CD4-positive, alpha-beta T cell (primary cell): Measurements from ENCODE around the gene TROAP. TPM values are rescaled to one million over a fixed set of nuclear protein-coding genes. Genes with fewer than 3 reads are reported as not detected.

Experiments
- ATAC-seq: fragments of 200-7000 bp; cut with Tn5 transposase; one replicate; pipeline ENCODE4 v1.10.0; 2022; ENCODE audit warnings: mild to moderate bottlenecking; ENCODE audit not compliant: poor library complexity
- CTCF ChIA-PET: fragments of 350-600 bp; sonication (Branson Sonifier 250); formaldehyde crosslinking; loops from one replicate; lab custom pipeline; 2021; ENCODE audit warnings: antibody characterized with exemption, inconsistent platforms; lab: Charles Lee
- POLR2A ChIA-PET: fragments of 350-600 bp; sonication (Branson Sonifier 250); formaldehyde crosslinking; loops from one replicate; lab custom pipeline; 2021; ENCODE audit warnings: antibody characterized with exemption, inconsistent platforms; lab: Charles Lee
- DNase-seq, 14 experiments: peaks; one replicate each; pipeline ENCODE4 v3.0.0-alpha.2; 2013 to 2020; ENCODE audit warnings: mixed read lengths in 2 of 14
- H3K27ac ChIP-seq, 2 donors: one replicate each; pipeline versions ENCODE4 v1.5.1 to v1.7.0; 2013; ENCODE audit warnings: low read length in 2 of 2, low read depth in 1 of 2, mild to moderate bottlenecking in 1 of 2
- H3K27me3 ChIP-seq, 2 experiments: 1 replicate in 1 of 2; 2 replicates in 1 of 2; pipeline versions ENCODE4 v1.6.1 to v1.7.0; 2013; ENCODE audit warnings: low read length in 2 of 2, control low read depth in 1 of 2, mild to moderate bottlenecking in 1 of 2, moderate library complexity in 1 of 2; ENCODE audit not compliant: insufficient read depth in 2 of 2, control insufficient read depth in 1 of 2
- H3K36me3 ChIP-seq: one replicate; pipeline ENCODE4 v1.6.1; 2013; ENCODE audit warnings: low read length, control low read depth; ENCODE audit not compliant: insufficient read depth
- H3K4me1 ChIP-seq: one replicate; pipeline ENCODE4 v1.6.1; 2013; ENCODE audit warnings: low read length, control low read depth; ENCODE audit not compliant: insufficient read depth
- H3K4me3 ChIP-seq: one replicate; pipeline ENCODE4 v1.5.1; 2013; ENCODE audit warnings: mild to moderate bottlenecking, low read length, moderate library complexity
- H3K9me3 ChIP-seq, 2 experiments: 1 replicate in 1 of 2; 2 replicates in 1 of 2; pipeline versions ENCODE4 v1.6.1 to v1.7.0; 2013; ENCODE audit warnings: low read length in 2 of 2, mild to moderate bottlenecking in 2 of 2, control low read depth in 1 of 2, moderate library complexity in 1 of 2; ENCODE audit not compliant: control insufficient read depth in 1 of 2, insufficient read depth in 1 of 2
- H3K27ac Mint-ChIP-seq: one replicate; pipeline ENCODE4 v1.8.0; 2020; ENCODE audit warnings: mixed read lengths
- H3K27me3 Mint-ChIP-seq: one replicate; pipeline ENCODE4 v1.8.0; 2021; ENCODE audit warnings: mixed read lengths
- H3K36me3 Mint-ChIP-seq: one replicate; pipeline ENCODE4 v1.8.0; 2021; ENCODE audit warnings: low read depth, mixed read lengths
- H3K4me1 Mint-ChIP-seq: one replicate; pipeline ENCODE4 v1.8.0; 2021; ENCODE audit warnings: low read depth, mixed read lengths
- H3K4me3 Mint-ChIP-seq: one replicate; pipeline ENCODE4 v1.8.0; 2020; ENCODE audit warnings: mild to moderate bottlenecking, mixed read lengths
- H3K9me3 Mint-ChIP-seq: one replicate; pipeline ENCODE4 v1.8.0; 2020; ENCODE audit warnings: mixed read lengths
- intact Hi-C, 2 experiments: fragments of 100-400 bp; cut with DNase I in 1 of 2; cut with micrococcal nuclease in 1 of 2; formaldehyde crosslinking; loops; one replicate each; pipeline versions ENCODE4 v1.15.1 to v1.9.0; 2023 to 2025; cut with DNase I, micrococcal nuclease
- total RNA-seq, 174 experiments: library from RNA in 2 of 174; stranded (reverse) in 2 of 174; gene quantifications; one replicate each; pipeline ENCODE4 v1.2.3 and lab custom pipeline; 2021 to 2026
- TF ChIP-seq, protein P1 (sequence below): fragments of 200-600 bp; IDR thresholded peaks from one replicate; pipeline ENCODE4 v1.8.0; 2022; ENCODE audit warnings: antibody characterized with exemption, mild to moderate bottlenecking

TROAP gene
- total RNA-seq, 2 experiments from 2014 or later: 0.30 to 0.31 TPM

DNA sequence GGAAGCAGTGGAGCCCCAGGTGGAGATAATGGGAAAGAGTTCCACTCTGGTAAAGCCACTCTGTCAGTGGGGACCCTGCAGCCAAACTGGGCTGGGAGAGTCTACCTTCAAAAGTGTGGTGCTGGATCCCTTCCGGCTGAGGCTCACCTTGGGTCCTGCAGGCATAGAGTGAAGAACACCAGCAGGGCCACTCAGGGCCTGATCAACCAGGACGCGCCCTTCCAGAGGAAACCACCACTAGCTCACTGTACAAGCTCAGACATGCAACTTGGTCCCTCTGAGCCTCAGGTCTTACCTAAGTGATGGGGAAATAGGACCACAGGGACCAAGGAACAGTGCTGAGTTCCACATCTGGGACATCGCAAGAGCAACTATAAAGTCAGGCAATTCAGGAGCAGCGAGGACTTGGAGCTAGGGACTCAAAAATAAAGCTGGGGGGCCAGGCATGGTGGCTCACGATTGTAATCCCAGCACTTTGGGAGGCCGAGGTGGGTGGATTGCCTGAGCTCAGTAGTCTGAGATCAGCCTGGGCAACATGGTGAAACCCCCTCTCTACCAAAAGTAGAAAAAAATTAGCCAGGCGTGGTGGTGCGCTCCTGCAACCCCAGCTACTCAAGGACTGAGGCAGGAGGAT, 34.0 kb upstream of the TROAP start:
- Mint-ChIP-seq H3K4me1 (no peaks in the 10 kb centered on the region), H3K27ac (no peak overlapping the region), H3K4me3 (no peak overlapping the region), H3K27me3 (peaks cover 50% of the 10 kb centered on the region), H3K36me3 (no peaks in the 10 kb centered on the region), H3K9me3 (no peaks in the 10 kb centered on the region)
- no peak overlapping the region for H3K4me3 ChIP-seq
- no peak overlapping the region for H3K27ac ChIP-seq
- no peaks in the 10 kb centered on the region for H3K9me3 ChIP-seq
- POLR2A ChIA-PET: interaction anchor here (0.5 to 1.8 kb wide), 2 partner anchors 58 to 145 kb away, joined by 4 to 5 read pairs; partner anchors contain the start of gene DNAJC22
- H3K27me3 ChIP-seq: peaks cover 6 to 26% of the 10 kb centered on the region in 2 experiments
- TF ChIP-seq, protein P1, sequence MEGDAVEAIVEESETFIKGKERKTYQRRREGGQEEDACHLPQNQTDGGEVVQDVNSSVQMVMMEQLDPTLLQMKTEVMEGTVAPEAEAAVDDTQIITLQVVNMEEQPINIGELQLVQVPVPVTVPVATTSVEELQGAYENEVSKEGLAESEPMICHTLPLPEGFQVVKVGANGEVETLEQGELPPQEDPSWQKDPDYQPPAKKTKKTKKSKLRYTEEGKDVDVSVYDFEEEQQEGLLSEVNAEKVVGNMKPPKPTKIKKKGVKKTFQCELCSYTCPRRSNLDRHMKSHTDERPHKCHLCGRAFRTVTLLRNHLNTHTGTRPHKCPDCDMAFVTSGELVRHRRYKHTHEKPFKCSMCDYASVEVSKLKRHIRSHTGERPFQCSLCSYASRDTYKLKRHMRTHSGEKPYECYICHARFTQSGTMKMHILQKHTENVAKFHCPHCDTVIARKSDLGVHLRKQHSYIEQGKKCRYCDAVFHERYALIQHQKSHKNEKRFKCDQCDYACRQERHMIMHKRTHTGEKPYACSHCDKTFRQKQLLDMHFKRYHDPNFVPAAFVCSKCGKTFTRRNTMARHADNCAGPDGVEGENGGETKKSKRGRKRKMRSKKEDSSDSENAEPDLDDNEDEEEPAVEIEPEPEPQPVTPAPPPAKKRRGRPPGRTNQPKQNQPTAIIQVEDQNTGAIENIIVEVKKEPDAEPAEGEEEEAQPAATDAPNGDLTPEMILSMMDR: no peak
- intact Hi-C loops: loop anchor here (1.0 to 2.0 kb wide), 5 partner anchors 48 to 226 kb away; partner anchors contain the start of gene C1QL4 (in 1 of the 2)
- H3K4me1 ChIP-seq: no peaks in the 10 kb centered on the region
- DNase-seq (no peak), ATAC-seq (no peak)
- H3K36me3 ChIP-seq: no peaks in the 10 kb centered on the region
- CTCF ChIA-PET: interaction anchor here (1.2 to 5.5 kb wide), 9 partner anchors 8 to 225 kb away, joined by 4 to 42 read pairs (median 8); partner anchors contain the start of genes C1QL4 and DNAJC22

- Mint-ChIP-seq H3K27me3 (peaks cover 59% of the 10 kb centered on the region), H3K27ac (no peak overlapping the region), H3K4me1 (peaks cover 11% of the 10 kb centered on the region), H3K36me3 (no peaks in the 10 kb centered on the region), H3K9me3 (no peaks in the 10 kb centered on the region), H3K4me3 (no peak overlapping the region)
- no peak for DNase-seq
- Histone ChIP-seq H3K27me3 (peaks cover 36 to 51% of the 10 kb centered on the region in 2 experiments), H3K4me1 (peaks cover 28% of the 10 kb centered on the region), H3K9me3 (peaks cover 0 to 22% of the 10 kb centered on the region in 2 experiments), H3K27ac (no peak overlapping the region), H3K4me3 (no peak overlapping the region), H3K36me3 (no peaks in the 10 kb centered on the region)
- CTCF ChIA-PET: interaction anchor here (1.7 to 3.4 kb wide), 2 partner anchors 39 to 50 kb away, joined by 5 to 16 read pairs; no protein-coding TSS in a partner anchor
- TF ChIP-seq, protein P1: no peak
- ATAC-seq: no peak
- intact Hi-C loops: no loop called here
- POLR2A ChIA-PET: no interaction called here
Observed at GRCh38 chr12:49292729-49293055, 30.4 kb upstream of the TROAP start.

GRCh38 chr12:49293056-49293956, 29.7 kb upstream of the TROAP start:
- Mint-ChIP-seq H3K36me3 (no peaks in the 10 kb centered on the region), H3K9me3 (no peaks in the 10 kb centered on the region), H3K4me1 (peaks cover 17% of the 10 kb centered on the region), H3K4me3 (no peak overlapping the region), H3K27ac (no peak overlapping the region), H3K27me3 (peaks cover 59% of the 10 kb centered on the region)
- POLR2A ChIA-PET: no interaction called here
- intact Hi-C loops: no loop called here
- no peak for DNase-seq
- Histone ChIP-seq H3K9me3 (peaks cover 0 to 22% of the 10 kb centered on the region in 2 experiments), H3K27me3 (peaks cover 42 to 52% of the 10 kb centered on the region in 2 experiments), H3K4me3 (no peak overlapping the region), H3K27ac (no peak overlapping the region), H3K36me3 (no peaks in the 10 kb centered on the region), H3K4me1 (peaks cover 31% of the 10 kb centered on the region)
- TF ChIP-seq, protein P1: no peak
- CTCF ChIA-PET: interaction anchor here (1.7 kb wide), 1 partner anchor 38 kb away, joined by 5 read pairs; no protein-coding TSS in a partner anchor
- no peak for ATAC-seq
